HFFc6 (cell line): ENCODE results near the gene SERINC3. TPM values are rescaled to one million over a fixed set of nuclear protein-coding genes. Genes with fewer than 3 reads are reported as not detected.

Experiments
- DNase-seq: peaks from one replicate; pipeline ENCODE4 v3.0.0-alpha.2; 2018
- H3K27ac Mint-ChIP-seq: 2 replicates; pipeline ENCODE4 v1.8.0; 2020; ENCODE audit warnings: mild to moderate bottlenecking, mixed read lengths
- H3K27me3 Mint-ChIP-seq: 2 replicates; pipeline ENCODE4 v1.8.0; 2021; ENCODE audit warnings: mild to moderate bottlenecking, moderate library complexity, mixed read lengths; ENCODE audit not compliant: insufficient read depth
- H3K36me3 Mint-ChIP-seq: 2 replicates; pipeline ENCODE4 v1.8.0; 2021; ENCODE audit warnings: low read depth, mixed read lengths
- H3K4me1 Mint-ChIP-seq: 2 replicates; pipeline ENCODE4 v1.8.0; 2020; ENCODE audit warnings: low read depth, mixed read lengths
- H3K4me3 Mint-ChIP-seq: 2 replicates; pipeline ENCODE4 v1.8.0; 2020; ENCODE audit warnings: mild to moderate bottlenecking, moderate library complexity, mixed read lengths
- H3K9me3 Mint-ChIP-seq: 2 replicates; pipeline ENCODE4 v1.8.0; 2020; ENCODE audit warnings: mild to moderate bottlenecking, mixed read lengths
- CTCF ChIP-seq: fragments of 200-600 bp; sonication (generic); IDR thresholded peaks from 2 replicates; pipeline ENCODE4 v1.5.0; 2021; ENCODE audit warnings: antibody characterized with exemption, mild to moderate bottlenecking
- total RNA-seq, 6 experiments: library from RNA; stranded (reverse); fragmentation: NEBNext Ultra II Directional; extraction: Animal tissue kit (Norgen Biotek cat#: 25700); gene quantifications; 2 replicates in 1 of 6; 3 replicates in 5 of 6; pipeline ENCODE4 v1.2.3, GENCODE V29; 2021

Gene SERINC3
- total RNA-seq, 6 experiments from 2014 or later: 161 to 219 (median 188) TPM

DNA sequence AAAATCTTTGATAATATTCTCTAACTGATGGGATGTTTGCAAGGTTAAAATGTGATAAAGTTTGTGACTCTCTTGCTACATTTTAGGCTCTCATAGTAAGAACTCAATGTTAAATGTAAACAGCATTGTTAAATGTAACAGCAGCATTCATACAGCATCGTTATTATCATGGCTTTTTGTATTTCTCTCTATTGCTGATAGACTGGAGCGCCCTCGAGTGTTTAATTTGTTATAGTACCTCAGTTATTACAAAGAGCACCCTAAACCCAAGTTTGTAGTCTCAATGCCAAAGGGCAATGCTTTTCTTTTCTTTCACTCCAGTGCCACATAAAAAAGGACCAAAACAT is 61.1 kb downstream of the SERINC3 start:
- Mint-ChIP-seq H3K27ac (no peak overlapping the region), H3K27me3 (peaks cover 19% of the 10 kb centered on the region), H3K36me3 (no peaks in the 10 kb centered on the region), H3K4me1 (no peaks in the 10 kb centered on the region), H3K9me3 (no peaks in the 10 kb centered on the region), H3K4me3 (no peak overlapping the region)
- peak; percentile 20 for DNase-seq
- TF ChIP-seq CTCF: peak; percentile 71

DNA sequence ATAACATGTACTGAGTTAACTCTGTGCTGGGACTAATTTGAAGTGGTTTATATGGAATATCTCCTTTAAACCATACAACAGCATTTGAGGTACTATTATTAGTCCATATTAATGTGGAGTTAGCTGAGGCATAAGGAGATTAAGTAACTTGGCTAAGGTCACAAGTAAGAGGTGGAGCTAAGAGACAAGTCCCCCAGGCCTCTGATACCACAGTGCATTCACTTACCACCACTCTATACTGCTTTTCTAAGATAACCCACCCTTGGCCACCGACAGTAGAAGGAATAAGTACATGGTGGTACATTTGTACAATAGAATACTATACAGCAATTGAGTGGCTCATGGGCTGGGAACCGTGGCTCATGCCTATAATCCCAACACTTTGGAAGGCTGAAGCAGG is 62.6 kb downstream of the SERINC3 start:
- no peak overlapping the region for H3K27ac Mint-ChIP-seq
- no peak for DNase-seq
- no peaks in the 10 kb centered on the region for H3K4me1 Mint-ChIP-seq

DNA sequence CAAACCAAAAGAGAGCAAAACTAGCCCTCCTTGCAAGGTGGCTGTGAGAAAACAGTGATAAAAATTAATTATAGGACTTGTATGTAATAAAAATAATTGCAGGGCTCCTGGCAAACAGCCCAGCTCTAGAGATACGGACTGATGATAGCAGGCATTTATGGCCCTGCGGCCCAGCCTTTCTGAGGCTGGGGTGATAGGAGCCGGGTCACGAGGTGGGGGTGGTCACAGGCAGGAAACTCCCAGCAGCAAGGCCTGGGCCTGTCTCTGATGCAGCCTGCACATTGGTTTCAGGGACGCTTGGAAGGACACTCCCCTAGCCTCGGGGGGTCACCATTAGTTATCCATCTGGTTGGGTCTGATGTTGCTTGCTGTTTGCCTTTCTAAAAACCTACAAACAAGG is 64.9 kb downstream of the SERINC3 start:
- H3K27ac Mint-ChIP-seq: no peak overlapping the region
- no peaks in the 10 kb centered on the region for H3K4me1 Mint-ChIP-seq
- H3K27me3 Mint-ChIP-seq: peaks cover 17% of the 10 kb centered on the region
- DNase-seq: no peak
- no peaks in the 10 kb centered on the region for H3K36me3 Mint-ChIP-seq
- no peak overlapping the region for H3K4me3 Mint-ChIP-seq
- no peaks in the 10 kb centered on the region for H3K9me3 Mint-ChIP-seq
- TF ChIP-seq CTCF: no peak

More for the DNA sequence above, 62.6 kb downstream of the SERINC3 start:
- no peaks in the 10 kb centered on the region for H3K36me3 Mint-ChIP-seq
- no peak overlapping the region for H3K4me3 Mint-ChIP-seq
- no peak for TF ChIP-seq CTCF
- H3K27me3 Mint-ChIP-seq: peaks cover 22% of the 10 kb centered on the region
- no peaks in the 10 kb centered on the region for H3K9me3 Mint-ChIP-seq

DNA sequence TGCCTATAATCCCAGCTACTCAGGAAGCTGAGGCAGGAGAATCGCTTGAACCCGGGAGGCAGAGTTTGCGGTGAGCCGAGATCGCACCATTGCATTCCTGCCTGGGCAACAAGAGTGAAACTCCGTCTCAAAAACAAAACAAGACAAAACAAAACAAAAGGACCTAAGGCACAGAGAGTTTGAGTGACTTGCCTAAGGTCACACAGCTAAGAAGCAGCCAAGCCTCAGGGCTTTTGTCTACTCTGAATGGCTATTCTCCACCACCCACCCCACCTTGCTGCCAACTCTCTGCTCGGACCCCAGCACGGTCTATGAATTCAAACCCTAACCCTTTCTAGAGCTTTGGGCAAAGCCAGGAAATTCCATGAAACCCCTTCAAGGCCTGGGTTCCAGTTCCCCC is 65.3 kb downstream of the SERINC3 start:
- no peak overlapping the region for H3K4me3 Mint-ChIP-seq
- H3K27me3 Mint-ChIP-seq: peaks cover 17% of the 10 kb centered on the region
- TF ChIP-seq CTCF: no peak
- H3K4me1 Mint-ChIP-seq: no peaks in the 10 kb centered on the region
- no peak for DNase-seq
- no peak overlapping the region for H3K27ac Mint-ChIP-seq
- no peaks in the 10 kb centered on the region for H3K9me3 Mint-ChIP-seq
- no peaks in the 10 kb centered on the region for H3K36me3 Mint-ChIP-seq

DNA sequence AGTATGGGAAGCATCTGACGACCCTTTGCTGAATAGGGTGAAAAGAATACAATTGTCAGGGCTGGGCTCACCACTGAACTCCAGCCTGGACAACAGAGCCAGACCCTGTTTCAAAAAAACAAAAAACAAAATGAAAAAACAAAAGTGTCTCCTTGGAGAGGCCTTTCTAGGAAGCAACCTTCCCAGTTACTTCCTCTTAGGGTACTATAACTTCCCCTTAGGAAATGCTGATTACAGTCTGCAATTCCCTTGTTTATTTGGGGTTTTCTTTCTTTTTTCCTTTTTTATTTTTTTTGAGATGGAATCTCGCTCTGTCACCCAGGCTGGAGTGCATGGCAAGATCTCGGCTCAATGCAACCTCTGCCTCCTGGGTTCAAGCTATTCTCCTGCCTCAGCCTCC is 66.7 kb downstream of the SERINC3 start:
- H3K27me3 Mint-ChIP-seq: peaks cover 25% of the 10 kb centered on the region
- DNase-seq: no peak

More for the DNA sequence above, 66.7 kb downstream of the SERINC3 start:
- Mint-ChIP-seq H3K27ac (no peak overlapping the region), H3K36me3 (no peaks in the 10 kb centered on the region), H3K4me3 (no peak overlapping the region), H3K9me3 (no peaks in the 10 kb centered on the region), H3K4me1 (no peaks in the 10 kb centered on the region)
- no peak for TF ChIP-seq CTCF
